OCI-LY7 (cell line): ENCODE data around the gene ABHD12B. TPM values are rescaled to one million over a fixed set of nuclear protein-coding genes. Genes with fewer than 3 reads are reported as not detected.
A peak's percentile ranks its signal among the peaks of the same experiment; 100 is the strongest.

Source experiments
- BruUV-seq: library from RNA; stranded (reverse); fragments of 400-500 nt; replicated peaks from 2 replicates; lab custom pipeline; 2021; lab: Mats Ljungman, UMichigan
- CTCF ChIA-PET: fragments of 300-600 bp; sonication (Branson Sonifier 250); formaldehyde crosslinking; loops from one replicate; lab custom pipeline; 2022; ENCODE audit warnings: antibody characterized with exemption; ENCODE audit not compliant: unreplicated experiment; lab: Charles Lee
- POLR2A ChIA-PET: fragments of 300-600 bp; sonication (Branson Sonifier 250); formaldehyde crosslinking; loops from one replicate; lab custom pipeline; 2022; ENCODE audit warnings: antibody characterized with exemption; lab: Charles Lee
- DNase-seq: peaks from one replicate; pipeline ENCODE4 v3.0.0-alpha.2; 2015; ENCODE audit warnings: low spot score
- H2AFZ ChIP-seq: fragments of 200-600 bp; sonication (generic), shearing (Covaris generic); 2 replicates; pipeline ENCODE4 v1.6.1; 2014; ENCODE audit warnings: mild to moderate bottlenecking, antibody characterized with exemption, low read length, moderate library complexity
- H3K27ac ChIP-seq: fragments of 200-600 bp; sonication (generic); 2 replicates; pipeline ENCODE4 v1.5.1; 2014; ENCODE audit warnings: mixed run types, low read depth, mild to moderate bottlenecking, moderate library complexity, low read length, inconsistent platforms; ENCODE audit not compliant: poor library complexity, severe bottlenecking
- H3K36me3 ChIP-seq: fragments of 200-600 bp; sonication (generic); 2 replicates; pipeline ENCODE4 v1.6.1; 2014; ENCODE audit warnings: mild to moderate bottlenecking, antibody characterized with exemption, low read length, moderate library complexity, mixed read lengths; ENCODE audit not compliant: insufficient read depth
- H3K4me1 ChIP-seq: fragments of 200-600 bp; sonication (generic); 2 replicates; pipeline ENCODE4 v1.5.1; 2014; ENCODE audit warnings: mild to moderate bottlenecking, low read length; ENCODE audit not compliant: insufficient read depth, poor library complexity, severe bottlenecking
- H3K4me2 ChIP-seq: fragments of 200-600 bp; sonication (generic); 2 replicates; pipeline ENCODE4 v1.6.1; 2014; ENCODE audit warnings: mild to moderate bottlenecking, low read length
- H3K4me3 ChIP-seq: fragments of 200-600 bp; sonication (generic); 2 replicates; pipeline ENCODE4 v1.5.1; 2014; ENCODE audit warnings: mild to moderate bottlenecking, low read depth, low read length; ENCODE audit not compliant: poor library complexity, severe bottlenecking
- H3K79me2 ChIP-seq: fragments of 200-600 bp; sonication (generic); 2 replicates; pipeline ENCODE4 v1.6.1; 2016; ENCODE audit warnings: low read depth, mild to moderate bottlenecking, low read length, moderate library complexity, mixed read lengths; ENCODE audit not compliant: insufficient read depth
- H3K9me2 ChIP-seq: fragments of 200-600 bp; sonication (generic); 2 replicates; pipeline ENCODE4 v1.6.1; 2016; ENCODE audit warnings: mild to moderate bottlenecking, low read length, mixed read lengths; ENCODE audit not compliant: insufficient read depth
- H3K9me3 ChIP-seq: fragments of 200-600 bp; sonication (generic); 2 replicates; pipeline ENCODE4 v1.6.1; 2014; ENCODE audit warnings: mild to moderate bottlenecking, mixed run types, low read length, mixed read lengths
- H4K20me1 ChIP-seq: fragments of 200-600 bp; sonication (generic); 2 replicates; pipeline ENCODE4 v1.6.1; 2014; ENCODE audit warnings: mild to moderate bottlenecking, antibody characterized with exemption, low read length, moderate library complexity, mixed read lengths; ENCODE audit not compliant: insufficient read depth
- CTCF ChIP-seq: fragments of 200-600 bp; sonication (generic); conservative IDR thresholded peaks from 2 replicates; pipeline ENCODE4 v1.5.1; 2014; ENCODE audit warnings: mild to moderate bottlenecking, antibody characterized with exemption, low read length, moderate library complexity, mixed read lengths
- EZH2phosphoT487 ChIP-seq: fragments of 200-600 bp; sonication (generic); IDR thresholded peaks from 2 replicates; pipeline ENCODE4 v1.6.1; 2018; ENCODE audit warnings: low read depth, borderline replicate concordance, mild to moderate bottlenecking, mixed run types, antibody characterized with exemption, low read length, moderate library complexity, mixed read lengths
- intact Hi-C: fragments of 100-400 bp; cut with micrococcal nuclease; formaldehyde crosslinking; loops from one replicate; pipeline ENCODE4 v1.10.0; 2022; ENCODE audit not compliant: unreplicated experiment
- total RNA-seq, 2 experiments: library from RNA; depleted of rRNA in 1 of 2; stranded (reverse); fragments of >200 nt in 1 of 2; shearing (Covaris generic) in 1 of 2; gene quantifications; 2 replicates each; pipeline ENCODE4 v1.2.3, GENCODE V29; 2014 to 2022

Gene ABHD12B
- total RNA-seq, 2 experiments from 2014 or later: 6.8 to 9.0 TPM

- CTCF ChIA-PET: interaction anchor here (0.8 to 2.7 kb wide), 6 partner anchors 18 to 38 kb away, joined by 3 to 11 read pairs (median 4); no protein-coding TSS in a partner anchor
- peak overlapping the region; percentile 96 for H3K4me2 ChIP-seq
- DNase-seq: peak; percentile 84
- H4K20me1 ChIP-seq: peaks cover 19% of the 10 kb centered on the region; the same call in 1 of the 2 replicates
- H3K4me3 ChIP-seq: peak overlapping the region; percentile 71
- intact Hi-C loops: loop anchor here (1.0 kb wide), 1 partner anchor 30 kb away; no protein-coding TSS in a partner anchor
- no TSS peak for BruUV-seq
- H3K79me2 ChIP-seq: peaks cover 49% of the 10 kb centered on the region
- no peaks in the 10 kb centered on the region for H3K9me2 ChIP-seq
- H3K36me3 ChIP-seq: peaks cover 30% of the 10 kb centered on the region
- POLR2A ChIA-PET: interaction anchor here (0.6 to 18.3 kb wide), 15 partner anchors 9 to 304 kb away, joined by 3 to 404 read pairs (median 3); no protein-coding TSS in a partner anchor
- TF ChIP-seq EZH2phosphoT487 (no peak), CTCF (no peak)
- H3K27ac ChIP-seq: peak overlapping the region; percentile 74
- no peaks in the 10 kb centered on the region for H3K9me3 ChIP-seq
- peaks cover 66% of the 10 kb centered on the region for H3K4me1 ChIP-seq
- H2AFZ ChIP-seq: peak overlapping the region; percentile 4; the same call in 1 of the 2 replicates
Measured at GRCh38 chr14:50830044-50830931, 41.6 kb upstream of the ABHD12B start.

DNA sequence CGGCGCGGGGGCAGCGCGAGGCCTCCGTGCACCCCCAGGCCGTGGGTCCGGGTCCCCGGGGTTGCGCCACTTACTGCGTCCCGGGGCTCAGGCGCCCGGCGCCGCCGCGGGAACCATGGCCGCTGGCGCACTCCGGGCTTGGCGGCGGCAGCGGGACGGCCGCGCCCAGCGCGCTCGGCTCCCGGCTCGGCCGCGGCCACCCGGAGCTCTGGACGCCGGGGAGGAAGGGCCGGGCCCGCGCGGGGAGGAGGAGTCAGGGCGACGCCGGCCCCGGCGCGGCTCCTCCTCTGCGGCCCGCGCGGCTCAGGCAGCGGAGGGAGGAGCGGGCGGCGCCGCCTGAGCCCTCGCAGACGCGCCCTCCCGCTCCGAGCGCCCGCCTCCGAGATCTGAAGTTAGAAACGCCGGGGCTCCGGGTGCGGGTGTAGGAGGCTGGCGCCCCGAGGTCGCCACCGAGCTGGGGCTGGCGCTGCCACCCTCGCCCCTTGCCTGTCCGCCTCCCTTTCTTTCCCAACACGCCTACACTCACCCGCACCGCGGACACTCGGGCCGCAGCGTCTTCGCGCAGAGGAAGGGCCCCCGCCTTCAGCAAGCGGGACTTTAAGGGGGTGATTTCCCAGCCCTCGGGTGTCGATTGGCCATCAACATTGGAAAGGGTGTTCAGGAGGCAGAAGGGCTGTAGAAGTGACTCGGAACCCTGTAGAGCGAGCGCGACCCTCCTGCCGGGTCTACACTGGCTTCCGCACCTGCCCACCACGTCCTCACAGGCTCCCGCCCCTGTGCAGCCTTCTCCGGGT lies 40.7 kb upstream of the ABHD12B start, which contains the start of gene NIN:
Gene NIN (minus strand): TSS at position 231 of the 794 bp plus-strand sequence. CDS start 9,106 bp downstream, outside the sequence.
- POLR2A ChIA-PET: interaction anchor here (0.6 to 18.3 kb wide), 10 partner anchors 9 to 53 kb away, joined by 3 to 404 read pairs (median 4); no protein-coding TSS in a partner anchor
- Histone ChIP-seq H3K4me2 (peak within 1 kb of the TSS; percentile 96), H3K4me1 (peaks cover 66% of the 10 kb centered on the region), H3K36me3 (peaks cover 24% of the 10 kb centered on the region), H3K79me2 (peaks cover 41% of the 10 kb centered on the region), H3K27ac (peak within 1 kb of the TSS; percentile 74), H2AFZ (peak within 1 kb of the TSS; percentile 65), H3K9me2 (no peaks in the 10 kb centered on the region), H3K9me3 (no peaks in the 10 kb centered on the region), H3K4me3 (peak within 1 kb of the TSS; percentile 71), H4K20me1 (peaks cover 15% of the 10 kb centered on the region; the same call in 1 of the 2 replicates)
- CTCF ChIA-PET: no interaction called here
- TF ChIP-seq EZH2phosphoT487 (no peak), CTCF (no peak)
- no TSS peak for BruUV-seq
- DNase-seq: peak; percentile 87
- intact Hi-C loops: loop anchor here (1.0 kb wide), 2 partner anchors 29 to 42 kb away; no protein-coding TSS in a partner anchor
